AG08395 (cell line): ENCODE results near the gene TMEM52B.
"Not testable (repeated sequence)": the region's sequence is repeated elsewhere in the genome, so short reads cannot be mapped to it uniquely, and the experiment has no call there.

ENCODE experiments used
- DNase-seq: peaks from one replicate; pipeline ENCODE4 v3.0.0; 2012; ENCODE audit warnings: mixed read lengths, low spot score

The TMEM52B gene

GRCh38 chr12:10211940-10212738 is 33.3 kb downstream of the TMEM52B start:
- DNase-seq, result peak; percentile 96

GRCh38 chr12:10212739-10213131 is 33.9 kb downstream of the TMEM52B start, which contains the start of gene GABARAPL1:
Gene GABARAPL1, plus strand, starts transcription at chr12:10212877. Its CDS starts 253 bp downstream, at chr12:10213130.
- DNase-seq, result peak; percentile 87

GRCh38 chr12:10213168-10214135 is 34.6 kb downstream of the TMEM52B start:
- DNase-seq, result peak; percentile 77

- peak; percentile 24 for DNase-seq
Measured at GRCh38 chr12:10214136-10214894, 35.5 kb downstream of the TMEM52B start.

GRCh38 chr12:10214895-10215267 is 36.0 kb downstream of the TMEM52B start:
- no peak for DNase-seq

GRCh38 chr12:10215436-10215835 is 36.6 kb downstream of the TMEM52B start:
- no peak for DNase-seq

- DNase-seq, result not testable (repeated sequence)
Measured at GRCh38 chr12:10215946-10216345, 37.1 kb downstream of the TMEM52B start.

- DNase-seq, result no peak
Measured at GRCh38 chr12:10218021-10218420, 39.2 kb downstream of the TMEM52B start.

- peak; percentile 65 for DNase-seq
Measured at GRCh38 chr12:10220398-10221077, 41.7 kb downstream of the TMEM52B start.

- no peak for DNase-seq
Measured at GRCh38 chr12:10221846-10222245, 43.0 kb downstream of the TMEM52B start.

GRCh38 chr12:10223208-10223607 is 44.4 kb downstream of the TMEM52B start:
- DNase-seq, result no peak

GRCh38 chr12:10225426-10225825 is 46.6 kb downstream of the TMEM52B start:
- not testable (repeated sequence) for DNase-seq

- DNase-seq, result no peak
Measured at GRCh38 chr12:10226086-10226485, 47.3 kb downstream of the TMEM52B start.

GRCh38 chr12:10226731-10227130 is 47.9 kb downstream of the TMEM52B start:
- no peak for DNase-seq

GRCh38 chr12:10227648-10228047 is 48.8 kb downstream of the TMEM52B start:
- DNase-seq, result no peak

GRCh38 chr12:10234562-10234961 is 55.7 kb downstream of the TMEM52B start:
- no peak for DNase-seq

- DNase-seq, result peak; percentile 66
Measured at GRCh38 chr12:10235761-10236631, 57.2 kb downstream of the TMEM52B start.

GRCh38 chr12:10236720-10237119 is 57.9 kb downstream of the TMEM52B start:
- DNase-seq, result no peak

- no peak for DNase-seq
Measured at GRCh38 chr12:10238526-10238925, 59.7 kb downstream of the TMEM52B start.

GRCh38 chr12:10241290-10241689 is 62.5 kb downstream of the TMEM52B start:
- no peak for DNase-seq
